ENCODE measurements around the gene SPATA31C1.
"Not testable (repeated sequence)": the region's sequence is repeated elsewhere in the genome, so short reads cannot be mapped to it uniquely, and the experiment has no call there.

SPATA31C1 gene

DNA sequence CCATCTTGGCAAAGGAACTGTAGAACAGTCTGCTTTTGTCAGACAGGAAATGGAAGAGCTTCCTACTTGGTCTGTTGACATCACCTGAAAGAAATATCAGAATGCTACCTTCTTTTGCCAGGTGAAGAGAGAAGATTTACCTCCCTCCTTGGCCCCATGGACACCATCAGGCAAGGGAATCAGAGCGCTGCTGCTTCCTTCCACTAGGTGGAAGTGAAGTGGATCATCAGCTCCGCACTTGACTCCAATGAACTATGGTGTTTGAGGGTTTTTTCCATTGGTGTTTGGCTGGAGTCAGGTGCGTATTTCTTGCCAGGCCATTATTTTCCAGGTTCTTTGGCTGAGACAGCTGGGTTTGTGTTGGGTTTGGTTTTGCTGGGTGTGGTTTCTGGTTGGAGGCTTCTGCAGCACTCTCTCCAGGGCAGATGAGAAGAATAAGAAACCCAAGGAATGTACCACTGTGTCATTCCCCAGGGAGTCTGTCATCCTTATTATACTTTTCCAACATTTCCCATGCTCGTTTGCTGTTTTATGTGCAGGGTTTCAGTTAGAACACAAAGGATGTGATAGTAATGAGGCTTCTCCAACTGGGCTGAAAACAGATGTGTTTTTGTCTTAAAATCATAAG is 22.6 kb upstream of the SPATA31C1 start:
- H3K27me3 ChIP-seq (ENCODE audit: low read length), result no peaks in the 10 kb centered on the region
- no peak overlapping the region for H3K27ac ChIP-seq (ENCODE audit: low read depth, low read length)
- TF ChIP-seq, protein P1, sequence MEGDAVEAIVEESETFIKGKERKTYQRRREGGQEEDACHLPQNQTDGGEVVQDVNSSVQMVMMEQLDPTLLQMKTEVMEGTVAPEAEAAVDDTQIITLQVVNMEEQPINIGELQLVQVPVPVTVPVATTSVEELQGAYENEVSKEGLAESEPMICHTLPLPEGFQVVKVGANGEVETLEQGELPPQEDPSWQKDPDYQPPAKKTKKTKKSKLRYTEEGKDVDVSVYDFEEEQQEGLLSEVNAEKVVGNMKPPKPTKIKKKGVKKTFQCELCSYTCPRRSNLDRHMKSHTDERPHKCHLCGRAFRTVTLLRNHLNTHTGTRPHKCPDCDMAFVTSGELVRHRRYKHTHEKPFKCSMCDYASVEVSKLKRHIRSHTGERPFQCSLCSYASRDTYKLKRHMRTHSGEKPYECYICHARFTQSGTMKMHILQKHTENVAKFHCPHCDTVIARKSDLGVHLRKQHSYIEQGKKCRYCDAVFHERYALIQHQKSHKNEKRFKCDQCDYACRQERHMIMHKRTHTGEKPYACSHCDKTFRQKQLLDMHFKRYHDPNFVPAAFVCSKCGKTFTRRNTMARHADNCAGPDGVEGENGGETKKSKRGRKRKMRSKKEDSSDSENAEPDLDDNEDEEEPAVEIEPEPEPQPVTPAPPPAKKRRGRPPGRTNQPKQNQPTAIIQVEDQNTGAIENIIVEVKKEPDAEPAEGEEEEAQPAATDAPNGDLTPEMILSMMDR (IDR thresholded peaks at IDR 0.05; ENCODE audit: insufficient read depth, low read length, poor library complexity, severe bottlenecking), result no peak
- no peak for TF ChIP-seq EZH2phosphoT487 (conservative IDR thresholded peaks at IDR 0.05; ENCODE audit: low read length)
- H3K4me2 ChIP-seq (ENCODE audit: low read depth, low read length, poor library complexity, severe bottlenecking), result no peak overlapping the region
- no peaks in the 10 kb centered on the region for H4K20me1 ChIP-seq (ENCODE audit: low read depth, low read length)
- no peaks in the 10 kb centered on the region for H3F3A ChIP-seq (ENCODE audit: insufficient read depth)
- no peaks in the 10 kb centered on the region for H3K79me2 ChIP-seq (ENCODE audit: insufficient read depth, low read length)
- H3K9ac ChIP-seq (ENCODE audit: low read length), result no peak overlapping the region
- no peaks in the 10 kb centered on the region for H3K9me2 ChIP-seq (replicated peaks; ENCODE audit: insufficient read depth, low read length)
- no peaks in the 10 kb centered on the region for H3K36me3 ChIP-seq (ENCODE audit: low read length)
- 0 out of 2 replicates have a peak, but pooled peaks cover 5% of the 10 kb centered on the region for H3K9me3 ChIP-seq (ENCODE audit: insufficient read depth, low read length)
- H2AFZ ChIP-seq (ENCODE audit: low read depth, low read length, severe bottlenecking), result no peak overlapping the region
- H3K4me3 ChIP-seq (ENCODE audit: insufficient read depth, low read length, poor library complexity, severe bottlenecking), result no peak overlapping the region

DNA sequence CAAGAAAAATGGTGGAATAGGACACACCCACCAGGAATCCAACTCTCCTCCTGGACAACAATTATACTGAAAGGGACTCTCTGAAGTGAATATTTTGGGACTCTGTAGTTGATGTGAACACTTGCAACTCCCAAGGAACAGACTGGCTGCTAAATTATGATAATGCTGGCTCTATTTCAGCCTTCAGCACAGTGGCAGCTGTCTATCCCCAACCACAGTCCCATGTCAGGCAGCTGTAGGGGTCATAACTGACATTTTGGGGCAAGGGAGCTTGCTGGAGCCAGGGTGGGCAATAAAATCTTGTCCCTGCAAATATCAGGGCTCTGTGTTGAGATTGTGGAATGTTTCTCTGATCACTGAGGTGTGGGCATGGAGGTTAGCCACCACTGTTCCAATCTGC is 20.9 kb upstream of the SPATA31C1 start:
- 0 out of 2 replicates have a peak, but pooled peaks cover 5% of the 10 kb centered on the region for H3K9me3 ChIP-seq (ENCODE audit: insufficient read depth, low read length)
- TF ChIP-seq EZH2phosphoT487 (conservative IDR thresholded peaks at IDR 0.05; ENCODE audit: low read length), result no peak
- TF ChIP-seq, protein P1 (IDR thresholded peaks at IDR 0.05; ENCODE audit: insufficient read depth, low read length, poor library complexity, severe bottlenecking), result no peak
- H2AFZ ChIP-seq (ENCODE audit: low read depth, low read length, severe bottlenecking), result no peak overlapping the region
- no peaks in the 10 kb centered on the region for H3K79me2 ChIP-seq (ENCODE audit: insufficient read depth, low read length)
- no peak overlapping the region for H3K9ac ChIP-seq (ENCODE audit: low read length)
- H3K27me3 ChIP-seq (ENCODE audit: low read length), result no peaks in the 10 kb centered on the region
- H3K36me3 ChIP-seq (ENCODE audit: low read length), result no peaks in the 10 kb centered on the region
- no peak overlapping the region for H3K4me2 ChIP-seq (ENCODE audit: low read depth, low read length, poor library complexity, severe bottlenecking)
- no peaks in the 10 kb centered on the region for H4K20me1 ChIP-seq (ENCODE audit: low read depth, low read length)
- no peaks in the 10 kb centered on the region for H3K9me2 ChIP-seq (replicated peaks; ENCODE audit: insufficient read depth, low read length)
- no peak overlapping the region for H3K4me3 ChIP-seq (ENCODE audit: insufficient read depth, low read length, poor library complexity, severe bottlenecking)
- no peak overlapping the region for H3K27ac ChIP-seq (ENCODE audit: low read depth, low read length)
- no peaks in the 10 kb centered on the region for H3F3A ChIP-seq (ENCODE audit: insufficient read depth)

DNA sequence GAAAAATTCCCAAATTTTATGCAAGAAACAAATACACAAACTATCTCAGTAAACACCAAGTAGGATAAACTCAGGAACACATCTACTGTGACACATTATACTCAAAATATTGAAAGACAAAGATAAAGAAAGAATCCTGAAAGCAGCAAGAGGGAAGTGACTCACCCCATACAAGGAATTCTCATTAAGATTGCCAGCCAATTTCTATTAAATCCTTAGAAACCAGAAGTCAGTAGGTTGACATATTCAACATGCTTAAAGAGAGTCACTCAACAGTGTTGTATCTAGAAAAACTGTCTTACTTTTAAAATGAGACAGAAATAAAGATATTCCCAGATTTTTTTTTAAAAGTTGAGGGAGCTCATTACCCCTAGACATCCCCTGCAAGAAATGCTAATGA is 19.6 kb upstream of the SPATA31C1 start:
- no peak for TF ChIP-seq EZH2phosphoT487 (conservative IDR thresholded peaks at IDR 0.05; ENCODE audit: low read length)
- TF ChIP-seq, protein P1 (IDR thresholded peaks at IDR 0.05; ENCODE audit: insufficient read depth, low read length, poor library complexity, severe bottlenecking), result no peak
- Histone ChIP-seq H4K20me1 (ENCODE audit: low read depth, low read length) (no peaks in the 10 kb centered on the region), H3K27me3 (ENCODE audit: low read length) (no peaks in the 10 kb centered on the region), H3K9ac (ENCODE audit: low read length) (no peak overlapping the region), H3K4me3 (ENCODE audit: insufficient read depth, low read length, poor library complexity, severe bottlenecking) (no peak overlapping the region), H3F3A (ENCODE audit: insufficient read depth) (no peaks in the 10 kb centered on the region), H3K9me3 (ENCODE audit: insufficient read depth, low read length) (0 out of 2 replicates have a peak, but pooled peaks cover 5% of the 10 kb centered on the region), H3K27ac (ENCODE audit: low read depth, low read length) (no peak overlapping the region), H3K9me2 (replicated peaks; ENCODE audit: insufficient read depth, low read length) (no peaks in the 10 kb centered on the region), H3K79me2 (ENCODE audit: insufficient read depth, low read length) (no peaks in the 10 kb centered on the region), H3K36me3 (ENCODE audit: low read length) (no peaks in the 10 kb centered on the region), H2AFZ (ENCODE audit: low read depth, low read length, severe bottlenecking) (no peak overlapping the region), H3K4me2 (ENCODE audit: low read depth, low read length, poor library complexity, severe bottlenecking) (no peak overlapping the region)

DNA sequence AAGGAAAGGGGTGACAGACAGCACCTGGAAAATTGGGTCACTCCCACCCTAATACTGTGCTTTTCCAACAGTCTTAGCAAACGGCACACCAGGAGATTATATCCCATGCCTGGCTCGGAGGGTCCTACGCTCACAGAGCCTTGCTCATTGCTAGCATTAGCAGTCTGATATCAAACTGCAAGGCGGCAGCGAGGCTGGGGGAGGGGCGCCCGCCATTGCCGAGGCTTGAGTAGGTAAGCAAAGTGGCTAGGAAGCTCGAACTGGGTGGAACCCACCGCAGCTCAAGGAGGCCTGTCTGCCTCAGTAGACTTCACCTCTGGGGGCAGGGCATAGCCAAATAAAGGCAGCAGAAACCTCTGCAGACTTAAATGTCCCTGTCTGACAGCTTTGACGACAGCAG is 15.4 kb upstream of the SPATA31C1 start:
- not testable (repeated sequence) for H4K20me1 ChIP-seq (ENCODE audit: low read depth, low read length); H3K4me3 ChIP-seq (ENCODE audit: insufficient read depth, low read length, poor library complexity, severe bottlenecking); H3K9me2 ChIP-seq (replicated peaks; ENCODE audit: insufficient read depth, low read length); H2AFZ ChIP-seq (ENCODE audit: low read depth, low read length, severe bottlenecking); H3K36me3 ChIP-seq (ENCODE audit: low read length); H3K27me3 ChIP-seq (ENCODE audit: low read length); H3K9me3 ChIP-seq (ENCODE audit: insufficient read depth, low read length); H3K27ac ChIP-seq (ENCODE audit: low read depth, low read length); H3K79me2 ChIP-seq (ENCODE audit: insufficient read depth, low read length); H3K9ac ChIP-seq (ENCODE audit: low read length); H3K4me2 ChIP-seq (ENCODE audit: low read depth, low read length, poor library complexity, severe bottlenecking); H3F3A ChIP-seq (ENCODE audit: insufficient read depth)
